GM12801 (cell line): ENCODE measurements around the gene BOD1.

Experiments
- TF ChIP-seq, protein P1 (sequence below): IDR thresholded peaks from one replicate; pipeline ENCODE4 v1.5.1; 2011; ENCODE audit warnings: control low read depth; ENCODE audit not compliant: insufficient read length; ENCODE audit errors: extremely low read depth

Gene BOD1

DNA sequence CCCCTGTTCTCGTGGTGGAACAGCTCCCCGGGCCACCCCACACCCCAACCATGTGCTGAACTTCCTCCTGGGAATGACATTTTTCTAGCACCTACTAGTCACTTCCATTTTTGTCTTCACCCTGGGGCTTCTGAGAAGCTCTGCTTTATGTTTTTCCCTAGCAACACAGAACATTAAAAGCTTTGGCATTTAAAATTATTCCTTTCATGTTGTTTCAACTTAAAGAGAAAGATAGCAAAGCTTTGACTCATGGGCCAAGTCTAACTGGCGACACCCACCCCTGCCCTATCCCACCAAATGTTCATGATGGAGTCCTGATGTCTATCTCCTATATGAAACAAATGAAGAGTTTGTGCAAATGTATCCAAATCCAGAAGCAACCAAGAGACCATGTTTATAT, 22.4 kb downstream of the BOD1 start:
- TF ChIP-seq, protein P1, sequence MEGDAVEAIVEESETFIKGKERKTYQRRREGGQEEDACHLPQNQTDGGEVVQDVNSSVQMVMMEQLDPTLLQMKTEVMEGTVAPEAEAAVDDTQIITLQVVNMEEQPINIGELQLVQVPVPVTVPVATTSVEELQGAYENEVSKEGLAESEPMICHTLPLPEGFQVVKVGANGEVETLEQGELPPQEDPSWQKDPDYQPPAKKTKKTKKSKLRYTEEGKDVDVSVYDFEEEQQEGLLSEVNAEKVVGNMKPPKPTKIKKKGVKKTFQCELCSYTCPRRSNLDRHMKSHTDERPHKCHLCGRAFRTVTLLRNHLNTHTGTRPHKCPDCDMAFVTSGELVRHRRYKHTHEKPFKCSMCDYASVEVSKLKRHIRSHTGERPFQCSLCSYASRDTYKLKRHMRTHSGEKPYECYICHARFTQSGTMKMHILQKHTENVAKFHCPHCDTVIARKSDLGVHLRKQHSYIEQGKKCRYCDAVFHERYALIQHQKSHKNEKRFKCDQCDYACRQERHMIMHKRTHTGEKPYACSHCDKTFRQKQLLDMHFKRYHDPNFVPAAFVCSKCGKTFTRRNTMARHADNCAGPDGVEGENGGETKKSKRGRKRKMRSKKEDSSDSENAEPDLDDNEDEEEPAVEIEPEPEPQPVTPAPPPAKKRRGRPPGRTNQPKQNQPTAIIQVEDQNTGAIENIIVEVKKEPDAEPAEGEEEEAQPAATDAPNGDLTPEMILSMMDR = no peak

DNA sequence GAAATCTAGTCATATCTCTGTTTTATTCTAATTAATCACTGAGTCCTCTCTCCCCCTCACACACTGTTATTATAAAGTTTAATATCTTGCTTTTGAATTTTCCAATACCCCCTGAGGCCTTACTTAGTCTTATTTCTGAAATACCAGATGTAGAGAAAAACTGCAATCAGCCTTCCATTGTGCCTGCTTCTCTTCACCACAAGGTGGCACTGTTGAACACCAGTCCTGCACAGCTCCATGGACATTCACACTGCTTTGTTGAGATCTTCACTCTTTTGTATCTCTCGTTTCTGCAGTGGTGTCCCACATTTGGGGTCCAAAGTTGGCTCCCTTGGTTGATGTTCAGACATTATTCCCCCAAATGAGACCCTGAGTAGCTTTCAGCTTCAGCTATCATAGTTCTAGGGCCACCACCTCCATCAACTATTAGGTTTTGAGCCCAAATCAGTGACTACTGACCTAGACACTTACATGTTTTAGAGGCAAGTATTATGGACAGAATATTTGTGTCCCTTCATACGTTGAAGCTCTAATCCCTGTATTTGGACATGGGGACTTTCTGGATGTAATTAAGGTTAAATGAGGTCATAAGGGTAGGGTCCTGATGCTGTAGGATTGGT, 24.3 kb downstream of the BOD1 start:
- TF ChIP-seq, protein P1 = no peak

DNA sequence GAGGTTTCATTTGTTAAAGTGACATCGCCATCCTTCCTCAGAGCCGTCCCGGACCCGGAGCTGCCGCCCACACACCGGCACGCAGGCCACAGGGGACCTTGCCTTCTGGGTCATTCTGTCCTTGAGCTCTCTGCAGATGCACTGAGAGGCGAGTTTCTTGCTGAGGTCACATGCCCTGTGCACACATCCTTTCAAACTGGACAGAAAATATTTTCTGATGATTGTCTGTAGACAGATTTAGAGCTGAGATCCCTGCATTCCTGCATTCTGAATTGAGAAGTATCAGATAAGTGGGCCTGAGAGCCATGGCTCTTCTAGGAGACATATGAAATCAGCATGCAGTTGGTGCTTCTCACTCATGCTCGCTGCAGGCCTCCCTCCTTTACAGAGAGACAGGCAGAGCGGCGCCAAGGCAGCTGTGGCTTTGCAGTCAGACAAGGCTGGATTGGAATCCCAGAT, 25.4 kb downstream of the BOD1 start:
- TF ChIP-seq, protein P1 = no peak

DNA sequence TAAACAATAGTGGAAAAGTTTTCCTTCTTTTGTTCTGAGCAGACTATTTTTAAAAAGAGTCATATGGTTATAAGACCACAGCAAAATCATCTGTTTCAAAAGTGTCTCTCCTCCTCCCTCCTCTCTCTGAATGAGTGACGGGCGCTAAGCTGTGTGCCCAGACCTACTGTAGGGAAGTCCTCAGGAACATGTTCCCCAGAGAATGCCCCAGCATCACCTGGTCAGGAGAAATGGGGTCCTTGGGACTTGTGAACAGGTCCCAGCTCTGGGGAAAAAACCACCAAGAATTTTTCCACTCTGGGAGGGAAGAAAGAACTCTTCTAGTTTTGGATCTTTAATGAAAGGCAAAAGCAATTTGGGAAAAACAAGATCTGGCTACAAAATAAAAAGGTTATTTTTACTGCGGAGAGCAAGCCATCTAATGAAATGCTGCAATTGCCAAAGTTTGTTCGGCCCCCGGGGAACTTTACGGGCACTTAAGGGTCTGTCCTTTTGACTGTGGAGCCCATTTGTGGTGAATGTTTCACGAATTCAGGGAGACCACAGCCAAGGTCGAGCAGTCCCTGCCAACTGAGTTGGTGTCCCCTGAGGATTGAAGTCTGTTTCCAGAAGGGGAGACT, 25.9 kb downstream of the BOD1 start:
- TF ChIP-seq, protein P1 = no peak

DNA sequence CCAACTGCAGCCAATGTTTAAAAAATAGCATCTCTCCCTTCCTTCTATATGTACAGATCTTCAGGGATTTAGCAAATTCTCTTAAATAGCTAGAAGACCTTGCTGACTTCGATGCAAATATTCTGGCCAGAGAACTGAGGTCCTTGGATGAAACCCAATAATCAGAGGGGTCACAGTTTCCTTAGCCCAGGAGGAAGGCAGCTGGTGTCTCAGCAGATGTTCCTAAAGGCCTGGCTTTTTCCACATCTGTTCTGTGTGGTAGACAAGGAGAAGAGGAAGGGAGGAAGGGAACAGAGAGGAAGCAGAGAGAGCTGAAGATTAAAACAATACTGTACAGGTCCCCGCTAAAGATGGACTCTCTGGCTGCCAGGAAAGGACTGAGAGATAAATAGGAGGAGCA, 33.1 kb downstream of the BOD1 start:
- TF ChIP-seq, protein P1 = no peak

DNA sequence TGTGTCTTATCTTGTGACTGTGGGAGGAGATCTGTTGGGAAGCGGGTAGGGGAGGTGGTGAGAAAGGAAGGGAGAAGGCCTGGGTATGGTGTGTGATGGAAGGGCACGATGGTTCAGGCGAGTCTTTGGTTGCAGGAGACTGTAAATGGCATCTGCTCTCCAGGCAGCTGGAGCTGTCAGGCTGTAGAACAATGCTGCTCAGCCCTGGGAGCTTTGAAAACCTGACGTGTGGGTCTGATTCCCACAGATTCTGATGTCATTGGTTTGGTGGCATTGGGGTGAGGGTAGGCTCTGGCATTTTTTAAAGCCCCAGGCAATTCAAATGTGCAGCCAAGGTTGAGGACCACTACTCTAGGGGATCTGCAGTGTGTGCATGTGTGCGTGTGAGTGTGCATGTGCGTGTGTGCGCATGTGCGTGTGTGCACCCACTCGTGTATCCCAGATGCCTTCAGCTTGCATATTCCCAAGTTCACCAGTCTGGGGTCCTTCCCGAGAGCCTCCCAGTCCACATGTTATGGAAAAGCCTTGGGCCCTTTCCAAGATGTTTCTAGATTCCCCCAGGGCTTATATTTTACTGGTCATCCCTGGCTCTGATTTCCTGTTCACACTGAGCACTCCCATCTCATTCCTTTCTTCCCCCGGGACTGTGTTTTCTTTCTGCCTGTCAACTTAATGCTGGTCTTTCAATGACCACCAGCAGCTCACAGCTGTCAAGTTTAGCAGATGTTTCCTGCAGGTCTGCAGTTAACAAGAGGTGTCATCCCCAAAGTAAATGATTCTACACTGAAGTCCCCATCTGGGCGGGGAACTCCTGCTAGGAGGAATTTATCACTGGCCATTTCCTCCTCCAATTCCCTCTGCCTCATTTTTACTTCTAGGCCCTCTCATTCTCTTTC, 34.0 kb downstream of the BOD1 start:
- TF ChIP-seq, protein P1 = no peak
